Activated CD4-positive, alpha-beta T cell treated with anti-CD3 and anti-CD28 coated beads, Interleukin-2, amount 10 ng/mL, durations not matched to agents 24 days and 14 days (primary cell): ENCODE data around the gene ECHDC3. TPM values are rescaled to one million over a fixed set of nuclear protein-coding genes. Genes with fewer than 3 reads are reported as not detected.
"Not testable (repeated sequence)": the region's sequence is repeated elsewhere in the genome, so short reads cannot be mapped to it uniquely, and the experiment has no call there.

Experiments
- DNase-seq: peaks from one replicate; pipeline ENCODE4 v3.0.0; 2022
- H3K27ac Mint-ChIP-seq: one replicate; pipeline ENCODE4 v1.8.0; 2022; ENCODE audit warnings: mild to moderate bottlenecking, mixed read lengths
- H3K27me3 Mint-ChIP-seq: one replicate; pipeline ENCODE4 v1.8.0; 2022; ENCODE audit warnings: mixed read lengths
- H3K36me3 Mint-ChIP-seq: one replicate; pipeline ENCODE4 v1.8.0; 2022; ENCODE audit warnings: low read depth, mild to moderate bottlenecking, mixed read lengths
- H3K4me1 Mint-ChIP-seq: one replicate; pipeline ENCODE4 v1.8.0; 2021; ENCODE audit warnings: mixed read lengths
- H3K4me3 Mint-ChIP-seq: one replicate; pipeline ENCODE4 v1.8.0; 2022; ENCODE audit warnings: mild to moderate bottlenecking, moderate library complexity, mixed read lengths
- H3K9me3 Mint-ChIP-seq: one replicate; pipeline ENCODE4 v1.8.0; 2021; ENCODE audit warnings: mixed read lengths
- intact Hi-C: fragments of 100-400 bp; cut with micrococcal nuclease; formaldehyde crosslinking; loops from one replicate; pipeline ENCODE4 v1.15.1; 2023
- total RNA-seq: library from RNA; stranded (reverse); gene quantifications from 2 replicates; pipeline ENCODE4 v1.2.3, GENCODE V29; 2022

ECHDC3 gene
- total RNA-seq, 1 donor from 2014 or later = 0.35 TPM

- Mint-ChIP-seq H3K27me3 (peaks cover 74% of the 10 kb centered on the region), H3K4me1 (peaks cover 16% of the 10 kb centered on the region), H3K4me3 (no peak overlapping the region), H3K9me3 (no peaks in the 10 kb centered on the region), H3K27ac (no peak overlapping the region), H3K36me3 (peaks cover 1% of the 10 kb centered on the region)
- DNase-seq = no peak
- intact Hi-C loops = no loop called here
These were observed 34.4 kb upstream of the ECHDC3 start for GRCh38 chr10:11707624-11708350.

- Mint-ChIP-seq H3K27me3 (peaks cover 75% of the 10 kb centered on the region), H3K4me1 (peaks cover 18% of the 10 kb centered on the region)
- H3K27ac Mint-ChIP-seq, H3K36me3 Mint-ChIP-seq, H3K9me3 Mint-ChIP-seq, intact Hi-C loops, DNase-seq, H3K4me3 Mint-ChIP-seq: not testable (repeated sequence)
These were observed 33.4 kb upstream of the ECHDC3 start for GRCh38 chr10:11708801-11709200.

- H3K4me3 Mint-ChIP-seq = no peak overlapping the region
- H3K4me1 Mint-ChIP-seq = peaks cover 18% of the 10 kb centered on the region
- intact Hi-C loops = loop anchor here (5.0 kb wide), 1 partner anchor 100 kb away; the partner anchor contains the start of gene USP6NL
- no peak overlapping the region for H3K27ac Mint-ChIP-seq
- H3K27me3 Mint-ChIP-seq = peaks cover 74% of the 10 kb centered on the region
- H3K9me3 Mint-ChIP-seq = no peaks in the 10 kb centered on the region
- peaks cover 1% of the 10 kb centered on the region for H3K36me3 Mint-ChIP-seq
- no peak for DNase-seq
These were observed 29.4 kb upstream of the ECHDC3 start for GRCh38 chr10:11712744-11713143.

GRCh38 chr10:11713186-11713743 lies 28.9 kb upstream of the ECHDC3 start:
- no peaks in the 10 kb centered on the region for H3K9me3 Mint-ChIP-seq
- peaks cover 1% of the 10 kb centered on the region for H3K36me3 Mint-ChIP-seq
- peaks cover 71% of the 10 kb centered on the region for H3K27me3 Mint-ChIP-seq
- no peak overlapping the region for H3K27ac Mint-ChIP-seq
- no peak for DNase-seq
- H3K4me3 Mint-ChIP-seq = no peak overlapping the region
- intact Hi-C loops = loop anchor here (5.0 kb wide), 1 partner anchor 101 kb away; the partner anchor contains the start of gene USP6NL
- H3K4me1 Mint-ChIP-seq = peaks cover 18% of the 10 kb centered on the region

GRCh38 chr10:11713963-11714362 lies 28.2 kb upstream of the ECHDC3 start:
- Mint-ChIP-seq H3K4me3 (no peak overlapping the region), H3K27ac (no peak overlapping the region), H3K36me3 (peaks cover 1% of the 10 kb centered on the region), H3K27me3 (peaks cover 72% of the 10 kb centered on the region), H3K4me1 (peaks cover 18% of the 10 kb centered on the region), H3K9me3 (no peaks in the 10 kb centered on the region)
- intact Hi-C loops = loop anchor here (5.0 kb wide), 1 partner anchor 102 kb away; the partner anchor contains the start of gene USP6NL
- DNase-seq = no peak

- peaks cover 16% of the 10 kb centered on the region for H3K4me1 Mint-ChIP-seq
These were observed 27.3 kb upstream of the ECHDC3 start for GRCh38 chr10:11714750-11715365.

GRCh38 chr10:11715815-11716494 lies 26.2 kb upstream of the ECHDC3 start:
- intact Hi-C loops = no loop called here
- Mint-ChIP-seq H3K27ac (no peak overlapping the region), H3K27me3 (peaks cover 69% of the 10 kb centered on the region), H3K9me3 (no peaks in the 10 kb centered on the region), H3K4me1 (peaks cover 8% of the 10 kb centered on the region), H3K36me3 (no peaks in the 10 kb centered on the region), H3K4me3 (no peak overlapping the region)
- no peak for DNase-seq

More at GRCh38 chr10:11714750-11715365, 27.3 kb upstream of the ECHDC3 start:
- H3K36me3 Mint-ChIP-seq = peaks cover 1% of the 10 kb centered on the region
- no peak for DNase-seq
- H3K4me3 Mint-ChIP-seq = no peak overlapping the region
- H3K9me3 Mint-ChIP-seq = no peaks in the 10 kb centered on the region
- H3K27ac Mint-ChIP-seq = no peak overlapping the region
- peaks cover 66% of the 10 kb centered on the region for H3K27me3 Mint-ChIP-seq
- intact Hi-C loops = loop anchor here (5.0 kb wide), 1 partner anchor 103 kb away; the partner anchor contains the start of gene USP6NL

- no peak for DNase-seq
- intact Hi-C loops = no loop called here
- no peaks in the 10 kb centered on the region for H3K36me3 Mint-ChIP-seq
- H3K4me1 Mint-ChIP-seq = peaks cover 7% of the 10 kb centered on the region
- no peak overlapping the region for H3K4me3 Mint-ChIP-seq
- H3K27me3 Mint-ChIP-seq = peaks cover 72% of the 10 kb centered on the region
- no peaks in the 10 kb centered on the region for H3K9me3 Mint-ChIP-seq
- H3K27ac Mint-ChIP-seq = no peak overlapping the region
These were observed 25.5 kb upstream of the ECHDC3 start for GRCh38 chr10:11716686-11717085.

GRCh38 chr10:11719496-11720259 lies 22.5 kb upstream of the ECHDC3 start:
- DNase-seq = no peak
- Mint-ChIP-seq H3K27ac (no peak overlapping the region), H3K9me3 (no peaks in the 10 kb centered on the region), H3K27me3 (peaks cover 61% of the 10 kb centered on the region), H3K36me3 (no peaks in the 10 kb centered on the region), H3K4me1 (no peaks in the 10 kb centered on the region), H3K4me3 (no peak overlapping the region)
- intact Hi-C loops = no loop called here

GRCh38 chr10:11720260-11720741 lies 21.9 kb upstream of the ECHDC3 start:
- no peaks in the 10 kb centered on the region for H3K9me3 Mint-ChIP-seq
- H3K4me3 Mint-ChIP-seq = no peak overlapping the region
- H3K4me1 Mint-ChIP-seq = peaks cover 3% of the 10 kb centered on the region
- peaks cover 61% of the 10 kb centered on the region for H3K27me3 Mint-ChIP-seq
- DNase-seq = no peak
- intact Hi-C loops = no loop called here
- no peaks in the 10 kb centered on the region for H3K36me3 Mint-ChIP-seq
- H3K27ac Mint-ChIP-seq = no peak overlapping the region

- no peaks in the 10 kb centered on the region for H3K9me3 Mint-ChIP-seq
- intact Hi-C loops = no loop called here
- H3K36me3 Mint-ChIP-seq = no peaks in the 10 kb centered on the region
- peaks cover 4% of the 10 kb centered on the region for H3K4me1 Mint-ChIP-seq
- H3K4me3 Mint-ChIP-seq = no peak overlapping the region
- no peak for DNase-seq
- no peak overlapping the region for H3K27ac Mint-ChIP-seq
- peaks cover 59% of the 10 kb centered on the region for H3K27me3 Mint-ChIP-seq
These were observed 20.4 kb upstream of the ECHDC3 start for GRCh38 chr10:11721806-11722205.

GRCh38 chr10:11723359-11723758 lies 18.8 kb upstream of the ECHDC3 start:
- peaks cover under 1% of the 10 kb centered on the region for H3K9me3 Mint-ChIP-seq
- peaks cover 52% of the 10 kb centered on the region for H3K27me3 Mint-ChIP-seq
- no peaks in the 10 kb centered on the region for H3K36me3 Mint-ChIP-seq
- no peak overlapping the region for H3K27ac Mint-ChIP-seq
- intact Hi-C loops = no loop called here
- no peak for DNase-seq
- H3K4me3 Mint-ChIP-seq = no peak overlapping the region
- H3K4me1 Mint-ChIP-seq = peaks cover 4% of the 10 kb centered on the region
